Measurements from ENCODE around the gene POGLUT2.

POGLUT2 gene

DNA sequence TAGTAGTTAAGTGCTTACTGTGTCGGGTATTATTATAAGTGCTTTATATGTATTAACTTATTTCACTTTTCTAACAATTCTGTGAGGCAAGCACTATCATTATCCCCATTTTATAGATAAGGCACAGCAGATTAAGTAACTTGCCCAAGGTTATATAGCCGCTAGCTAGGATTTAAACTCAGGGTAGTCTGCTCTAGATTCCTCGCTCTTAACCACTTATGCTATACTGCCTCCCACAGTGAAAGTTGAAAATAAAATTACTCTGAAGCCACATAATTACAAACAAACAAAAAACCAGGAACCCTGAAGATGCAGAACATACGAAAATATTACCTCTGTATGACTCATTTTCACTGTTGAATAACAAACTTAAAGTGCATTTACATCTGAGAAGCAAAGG is 29.1 kb downstream of the POGLUT2 start:
- H3K27me3 ChIP-seq (ENCODE audit: insufficient read depth, poor library complexity, severe bottlenecking), result no peaks in the 10 kb centered on the region
- no peak overlapping the region for H3K27ac ChIP-seq (replicated peaks)
- TF ChIP-seq, protein P1, sequence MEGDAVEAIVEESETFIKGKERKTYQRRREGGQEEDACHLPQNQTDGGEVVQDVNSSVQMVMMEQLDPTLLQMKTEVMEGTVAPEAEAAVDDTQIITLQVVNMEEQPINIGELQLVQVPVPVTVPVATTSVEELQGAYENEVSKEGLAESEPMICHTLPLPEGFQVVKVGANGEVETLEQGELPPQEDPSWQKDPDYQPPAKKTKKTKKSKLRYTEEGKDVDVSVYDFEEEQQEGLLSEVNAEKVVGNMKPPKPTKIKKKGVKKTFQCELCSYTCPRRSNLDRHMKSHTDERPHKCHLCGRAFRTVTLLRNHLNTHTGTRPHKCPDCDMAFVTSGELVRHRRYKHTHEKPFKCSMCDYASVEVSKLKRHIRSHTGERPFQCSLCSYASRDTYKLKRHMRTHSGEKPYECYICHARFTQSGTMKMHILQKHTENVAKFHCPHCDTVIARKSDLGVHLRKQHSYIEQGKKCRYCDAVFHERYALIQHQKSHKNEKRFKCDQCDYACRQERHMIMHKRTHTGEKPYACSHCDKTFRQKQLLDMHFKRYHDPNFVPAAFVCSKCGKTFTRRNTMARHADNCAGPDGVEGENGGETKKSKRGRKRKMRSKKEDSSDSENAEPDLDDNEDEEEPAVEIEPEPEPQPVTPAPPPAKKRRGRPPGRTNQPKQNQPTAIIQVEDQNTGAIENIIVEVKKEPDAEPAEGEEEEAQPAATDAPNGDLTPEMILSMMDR (IDR thresholded peaks at IDR 0.05; ENCODE audit: insufficient read depth, low read length), result no peak
- TF ChIP-seq GABPA (IDR thresholded peaks at IDR 0.05; ENCODE audit: low read depth) (no peak), POLR2AphosphoS5 (IDR thresholded peaks at IDR 0.05; ENCODE audit: low read depth) (no peak)
- no peak for DNase-seq (ENCODE audit: low read depth in 1 of 2, low spot score in 1 of 2)
- no peak overlapping the region for H3K4me3 ChIP-seq (replicated peaks; ENCODE audit: insufficient read depth, low read length)

DNA sequence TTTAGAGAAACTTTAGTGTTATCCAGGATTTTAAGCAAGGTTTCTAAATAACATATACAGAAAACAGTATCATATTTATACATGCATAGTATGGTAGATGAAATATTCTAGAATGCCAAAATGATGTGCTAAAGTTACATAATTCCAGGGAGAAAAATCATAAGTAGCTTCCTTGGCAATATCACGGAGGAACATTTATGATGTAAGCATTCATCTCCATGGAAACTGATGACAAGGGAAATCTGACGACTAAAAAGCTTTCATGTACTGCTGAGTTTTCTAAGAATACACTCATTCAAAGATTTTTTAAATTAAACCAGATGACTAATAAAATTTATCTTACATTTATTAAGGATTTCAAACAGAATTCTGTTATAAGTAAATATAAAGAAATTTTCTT is 29.9 kb downstream of the POGLUT2 start:
- TF ChIP-seq POLR2AphosphoS5 (IDR thresholded peaks at IDR 0.05; ENCODE audit: low read depth), result no peak
- no peak for TF ChIP-seq SPI1 (IDR thresholded peaks at IDR 0.05; ENCODE audit: borderline replicate concordance, low read depth)
- no peak overlapping the region for H3K4me3 ChIP-seq (replicated peaks; ENCODE audit: insufficient read depth, low read length)
- DNase-seq (ENCODE audit: low read depth in 1 of 2, low spot score in 1 of 2), result no peak
- no peaks in the 10 kb centered on the region for H3K27me3 ChIP-seq (ENCODE audit: insufficient read depth, poor library complexity, severe bottlenecking)
- no peak overlapping the region for H3K27ac ChIP-seq (replicated peaks)

DNA sequence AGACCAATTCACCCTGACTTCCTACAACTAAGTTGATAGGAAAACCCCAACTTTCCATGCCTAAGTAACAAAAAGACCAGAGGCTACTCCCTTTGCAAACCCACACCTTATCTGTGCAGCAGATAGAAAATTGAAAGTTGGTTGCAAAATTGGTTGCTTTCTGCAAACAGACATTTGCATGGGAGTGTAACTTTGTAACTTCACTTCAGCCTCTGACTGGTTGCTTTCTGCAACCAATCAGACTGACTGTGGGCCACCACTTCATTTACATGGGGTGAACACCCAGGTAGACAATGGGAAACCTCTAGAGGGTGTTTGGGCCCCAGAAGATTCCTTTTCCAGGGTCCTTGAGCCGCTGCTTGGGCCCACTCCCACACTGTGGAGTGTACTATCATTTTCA is 35.0 kb downstream of the POGLUT2 start:
- Histone ChIP-seq H3K27ac (replicated peaks) (no peak overlapping the region), H3K4me3 (replicated peaks; ENCODE audit: insufficient read depth, low read length) (no peak overlapping the region), H3K27me3 (ENCODE audit: insufficient read depth, poor library complexity, severe bottlenecking) (no peaks in the 10 kb centered on the region)
- TF ChIP-seq POLR2AphosphoS5 (IDR thresholded peaks at IDR 0.05; ENCODE audit: low read depth), result no peak
- TF ChIP-seq, protein P2, sequence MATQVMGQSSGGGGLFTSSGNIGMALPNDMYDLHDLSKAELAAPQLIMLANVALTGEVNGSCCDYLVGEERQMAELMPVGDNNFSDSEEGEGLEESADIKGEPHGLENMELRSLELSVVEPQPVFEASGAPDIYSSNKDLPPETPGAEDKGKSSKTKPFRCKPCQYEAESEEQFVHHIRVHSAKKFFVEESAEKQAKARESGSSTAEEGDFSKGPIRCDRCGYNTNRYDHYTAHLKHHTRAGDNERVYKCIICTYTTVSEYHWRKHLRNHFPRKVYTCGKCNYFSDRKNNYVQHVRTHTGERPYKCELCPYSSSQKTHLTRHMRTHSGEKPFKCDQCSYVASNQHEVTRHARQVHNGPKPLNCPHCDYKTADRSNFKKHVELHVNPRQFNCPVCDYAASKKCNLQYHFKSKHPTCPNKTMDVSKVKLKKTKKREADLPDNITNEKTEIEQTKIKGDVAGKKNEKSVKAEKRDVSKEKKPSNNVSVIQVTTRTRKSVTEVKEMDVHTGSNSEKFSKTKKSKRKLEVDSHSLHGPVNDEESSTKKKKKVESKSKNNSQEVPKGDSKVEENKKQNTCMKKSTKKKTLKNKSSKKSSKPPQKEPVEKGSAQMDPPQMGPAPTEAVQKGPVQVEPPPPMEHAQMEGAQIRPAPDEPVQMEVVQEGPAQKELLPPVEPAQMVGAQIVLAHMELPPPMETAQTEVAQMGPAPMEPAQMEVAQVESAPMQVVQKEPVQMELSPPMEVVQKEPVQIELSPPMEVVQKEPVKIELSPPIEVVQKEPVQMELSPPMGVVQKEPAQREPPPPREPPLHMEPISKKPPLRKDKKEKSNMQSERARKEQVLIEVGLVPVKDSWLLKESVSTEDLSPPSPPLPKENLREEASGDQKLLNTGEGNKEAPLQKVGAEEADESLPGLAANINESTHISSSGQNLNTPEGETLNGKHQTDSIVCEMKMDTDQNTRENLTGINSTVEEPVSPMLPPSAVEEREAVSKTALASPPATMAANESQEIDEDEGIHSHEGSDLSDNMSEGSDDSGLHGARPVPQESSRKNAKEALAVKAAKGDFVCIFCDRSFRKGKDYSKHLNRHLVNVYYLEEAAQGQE (IDR thresholded peaks at IDR 0.05; ENCODE audit: insufficient replicate concordance, low read depth), result no peak
- no peak for TF ChIP-seq SPI1 (IDR thresholded peaks at IDR 0.05; ENCODE audit: borderline replicate concordance, low read depth)
- TF ChIP-seq, protein P1 (IDR thresholded peaks at IDR 0.05; ENCODE audit: insufficient read depth, low read length), result no peak
- no peak for TF ChIP-seq GABPA (IDR thresholded peaks at IDR 0.05; ENCODE audit: low read depth)
- DNase-seq (ENCODE audit: low read depth in 1 of 2, low spot score in 1 of 2), result no peak

DNA sequence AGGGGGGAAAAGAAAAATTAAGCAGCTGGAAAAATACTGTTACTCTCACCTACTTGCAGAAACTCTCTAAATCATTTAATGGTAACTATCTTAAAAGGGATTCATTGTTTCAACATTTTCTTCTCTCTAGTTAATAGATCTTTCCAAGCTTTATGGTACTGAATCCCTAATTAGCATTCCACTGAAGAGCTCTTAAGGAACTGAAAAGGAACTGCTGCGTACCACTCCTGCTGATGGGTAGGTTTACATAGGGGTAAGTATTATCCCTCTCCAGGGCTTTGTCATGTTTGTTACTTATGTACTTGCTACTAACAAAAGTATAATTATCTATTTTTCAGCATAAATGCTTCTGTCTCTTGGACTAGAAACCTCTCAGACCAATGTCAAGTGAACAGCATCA is 37.7 kb downstream of the POGLUT2 start:
- TF ChIP-seq GABPA (IDR thresholded peaks at IDR 0.05; ENCODE audit: low read depth), result no peak
- TF ChIP-seq, protein P2 (IDR thresholded peaks at IDR 0.05; ENCODE audit: insufficient replicate concordance, low read depth), result no peak
- no peak for TF ChIP-seq SPI1 (IDR thresholded peaks at IDR 0.05; ENCODE audit: borderline replicate concordance, low read depth)
- TF ChIP-seq POLR2AphosphoS5 (IDR thresholded peaks at IDR 0.05; ENCODE audit: low read depth), result no peak
- TF ChIP-seq, protein P1 (IDR thresholded peaks at IDR 0.05; ENCODE audit: insufficient read depth, low read length), result no peak
- Histone ChIP-seq H3K4me3 (replicated peaks; ENCODE audit: insufficient read depth, low read length) (no peak overlapping the region), H3K27me3 (ENCODE audit: insufficient read depth, poor library complexity, severe bottlenecking) (no peaks in the 10 kb centered on the region), H3K27ac (replicated peaks) (no peak overlapping the region)
- DNase-seq (ENCODE audit: low read depth in 1 of 2, low spot score in 1 of 2), result no peak
